ENCODE data around the gene RAMP2.

GRCh38 chr17:42797067-42798007 lies 36.3 kb downstream of the RAMP2 start:
- TF ChIP-seq CTCF (IDR thresholded peaks at IDR 0.05) (no peak), POLR2A (IDR thresholded peaks at IDR 0.05) (no peak), POLR2AphosphoS5 (IDR thresholded peaks at IDR 0.05) (no peak)
